ENCODE measurements around the gene PCBP4. TPM values are rescaled to one million over a fixed set of nuclear protein-coding genes. Genes with fewer than 3 reads are reported as not detected.

PCBP4 gene
- polyA plus RNA-seq, 1 donor (not counting 4 experiments of a cell fraction or from before 2014, with no cell fraction given): 25.2 TPM

DNA sequence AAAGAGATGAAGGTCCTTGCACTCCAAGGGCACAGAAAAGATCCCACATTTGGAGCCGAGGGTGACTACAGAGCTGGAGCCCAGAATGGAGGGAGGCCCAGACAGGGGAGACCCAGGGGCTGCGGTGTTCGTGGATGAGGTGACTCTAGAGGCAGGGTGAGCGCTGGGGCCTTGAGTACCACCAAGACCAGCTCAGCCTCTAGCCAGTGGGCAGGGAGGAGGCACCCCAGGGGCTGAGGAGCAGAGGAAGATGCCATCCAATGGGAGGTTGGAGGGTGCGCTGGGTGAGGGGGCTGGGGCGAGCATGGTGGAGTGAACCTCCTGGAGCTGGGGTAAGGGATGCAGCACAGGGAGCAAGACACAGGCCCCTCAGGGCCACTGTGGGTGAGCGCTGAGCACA, 38.8 kb downstream of the PCBP4 start:
- TF ChIP-seq EZH2 (IDR thresholded peaks at IDR 0.05; ENCODE audit: low read length): no peak
- TF ChIP-seq, protein P1, sequence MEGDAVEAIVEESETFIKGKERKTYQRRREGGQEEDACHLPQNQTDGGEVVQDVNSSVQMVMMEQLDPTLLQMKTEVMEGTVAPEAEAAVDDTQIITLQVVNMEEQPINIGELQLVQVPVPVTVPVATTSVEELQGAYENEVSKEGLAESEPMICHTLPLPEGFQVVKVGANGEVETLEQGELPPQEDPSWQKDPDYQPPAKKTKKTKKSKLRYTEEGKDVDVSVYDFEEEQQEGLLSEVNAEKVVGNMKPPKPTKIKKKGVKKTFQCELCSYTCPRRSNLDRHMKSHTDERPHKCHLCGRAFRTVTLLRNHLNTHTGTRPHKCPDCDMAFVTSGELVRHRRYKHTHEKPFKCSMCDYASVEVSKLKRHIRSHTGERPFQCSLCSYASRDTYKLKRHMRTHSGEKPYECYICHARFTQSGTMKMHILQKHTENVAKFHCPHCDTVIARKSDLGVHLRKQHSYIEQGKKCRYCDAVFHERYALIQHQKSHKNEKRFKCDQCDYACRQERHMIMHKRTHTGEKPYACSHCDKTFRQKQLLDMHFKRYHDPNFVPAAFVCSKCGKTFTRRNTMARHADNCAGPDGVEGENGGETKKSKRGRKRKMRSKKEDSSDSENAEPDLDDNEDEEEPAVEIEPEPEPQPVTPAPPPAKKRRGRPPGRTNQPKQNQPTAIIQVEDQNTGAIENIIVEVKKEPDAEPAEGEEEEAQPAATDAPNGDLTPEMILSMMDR (optimal IDR thresholded peaks at IDR 0.05 in 1 of 3, IDR thresholded peaks at IDR 0.05 in 1 of 3, conservative IDR thresholded peaks at IDR 0.05 in 1 of 3; ENCODE audit: extremely low read depth in 1 of 3, insufficient read depth in 2 of 3, low read length in 3 of 3): no peak
- Histone ChIP-seq H3K4me1 (ENCODE audit: control insufficient read depth, extremely low read depth, insufficient read depth, low read length) (no peaks in the 10 kb centered on the region), H3K9me3 (ENCODE audit: control insufficient read depth, low read depth, low read length) (no peaks in the 10 kb centered on the region), H4K20me1 (ENCODE audit: control insufficient read depth, extremely low read depth, insufficient read depth, low read length) (peaks cover 4% of the 10 kb centered on the region), H3K79me2 (ENCODE audit: control insufficient read depth, insufficient read depth, low read length) (no peaks in the 10 kb centered on the region), H3K4me3 (ENCODE audit: control insufficient read depth in 2 of 3, extremely low read depth in 1 of 3, insufficient read depth in 2 of 3, low read depth in 1 of 3, low read length in 3 of 3) (no peak overlapping the region), H3K36me3 (ENCODE audit: control insufficient read depth in 2 of 2, extremely low read depth in 1 of 2, insufficient read depth in 2 of 2, low read length in 2 of 2) (peaks cover 0 to 10% of the 10 kb centered on the region in 2 experiments), H3K9me1 (ENCODE audit: control insufficient read depth, extremely low read depth, insufficient read depth, low read length) (no peaks in the 10 kb centered on the region), H3K27me3 (ENCODE audit: control insufficient read depth, extremely low read depth, insufficient read depth, low read length) (no peaks in the 10 kb centered on the region), H3K27ac (ENCODE audit: control insufficient read depth, insufficient read depth, low read length) (no peak overlapping the region), H3K9ac (ENCODE audit: control insufficient read depth, extremely low read depth, insufficient read depth, low read length) (no peak overlapping the region), H3K4me2 (ENCODE audit: control insufficient read depth, extremely low read depth, insufficient read depth, low read depth, low read length) (no peak overlapping the region), H2AFZ (ENCODE audit: control insufficient read depth, low read length) (no peak overlapping the region)
- dilution Hi-C loops (cut with MboI; ENCODE audit: extremely low pct_ligation_motif_present, low sequenced_read_pairs): no loop called here
- no peak for DNase-seq (ENCODE audit: low read depth, low spot score)
- no peak for FAIRE-seq

DNA sequence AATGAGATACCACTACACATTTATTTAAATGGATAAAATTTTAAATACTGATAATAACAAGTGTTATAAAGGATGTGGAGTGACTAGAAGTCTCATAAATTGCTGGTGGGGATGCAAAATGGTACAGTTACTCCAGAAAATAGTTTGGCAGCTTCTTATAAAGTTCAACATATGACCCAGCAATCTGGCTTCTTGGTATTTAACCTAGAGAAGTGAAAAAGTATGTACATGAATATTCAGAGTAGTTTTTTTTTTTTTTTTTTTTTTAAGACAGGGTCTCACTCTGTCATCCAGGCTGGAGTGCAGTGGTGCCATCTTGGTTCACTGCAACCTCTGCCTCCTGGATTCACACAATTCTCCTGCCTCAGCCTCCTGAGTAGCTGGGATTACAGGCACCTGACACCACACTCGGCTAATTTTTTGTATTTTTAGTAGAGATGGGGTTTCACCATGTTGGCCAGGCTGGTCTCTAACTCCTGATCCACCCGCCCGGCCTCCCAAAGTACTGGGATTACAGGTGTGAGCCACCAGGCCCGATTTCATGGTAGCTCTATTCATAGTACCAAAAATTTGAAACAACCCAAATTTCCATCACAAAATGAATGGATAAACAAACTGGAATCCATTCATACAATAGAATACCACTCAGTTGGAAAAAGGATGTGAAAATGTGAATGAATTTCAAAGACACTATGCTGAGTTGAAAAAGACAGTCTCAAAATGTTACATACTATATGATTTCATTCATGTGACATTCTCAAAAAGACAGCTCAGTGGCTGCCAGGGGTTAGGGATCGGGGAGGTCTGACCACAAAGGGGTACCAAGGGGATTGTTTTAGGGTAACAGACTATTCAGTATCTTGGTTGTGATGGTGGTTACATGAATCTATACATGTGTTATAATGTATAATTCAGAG, 39.9 kb downstream of the PCBP4 start:
- H3K27ac ChIP-seq (ENCODE audit: control insufficient read depth, insufficient read depth, low read length): no peak overlapping the region
- H3K36me3 ChIP-seq (ENCODE audit: control insufficient read depth in 2 of 2, extremely low read depth in 1 of 2, insufficient read depth in 2 of 2, low read length in 2 of 2): peaks cover 0 to 4% of the 10 kb centered on the region in 2 experiments
- H2AFZ ChIP-seq (ENCODE audit: control insufficient read depth, low read length): no peak overlapping the region
- dilution Hi-C loops (cut with MboI; ENCODE audit: extremely low pct_ligation_motif_present, low sequenced_read_pairs): no loop called here
- H3K79me2 ChIP-seq (ENCODE audit: control insufficient read depth, insufficient read depth, low read length): no peaks in the 10 kb centered on the region
- no peak for TF ChIP-seq EZH2 (IDR thresholded peaks at IDR 0.05; ENCODE audit: low read length)
- TF ChIP-seq, protein P1 (optimal IDR thresholded peaks at IDR 0.05 in 1 of 3, IDR thresholded peaks at IDR 0.05 in 1 of 3, conservative IDR thresholded peaks at IDR 0.05 in 1 of 3; ENCODE audit: extremely low read depth in 1 of 3, insufficient read depth in 2 of 3, low read length in 3 of 3): no peak
- H3K9me1 ChIP-seq (ENCODE audit: control insufficient read depth, extremely low read depth, insufficient read depth, low read length): no peaks in the 10 kb centered on the region
- no peaks in the 10 kb centered on the region for H3K9me3 ChIP-seq (ENCODE audit: control insufficient read depth, low read depth, low read length)
- H3K4me3 ChIP-seq (ENCODE audit: control insufficient read depth in 2 of 3, extremely low read depth in 1 of 3, insufficient read depth in 2 of 3, low read depth in 1 of 3, low read length in 3 of 3): no peak overlapping the region
- H4K20me1 ChIP-seq (ENCODE audit: control insufficient read depth, extremely low read depth, insufficient read depth, low read length): peaks cover 4% of the 10 kb centered on the region
- no peak for DNase-seq (ENCODE audit: low read depth, low spot score)
- H3K27me3 ChIP-seq (ENCODE audit: control insufficient read depth, extremely low read depth, insufficient read depth, low read length): no peaks in the 10 kb centered on the region
- FAIRE-seq: no peak
- H3K4me1 ChIP-seq (ENCODE audit: control insufficient read depth, extremely low read depth, insufficient read depth, low read length): no peaks in the 10 kb centered on the region
- no peak overlapping the region for H3K9ac ChIP-seq (ENCODE audit: control insufficient read depth, extremely low read depth, insufficient read depth, low read length)
- no peak overlapping the region for H3K4me2 ChIP-seq (ENCODE audit: control insufficient read depth, extremely low read depth, insufficient read depth, low read depth, low read length)

Data from keratinocyte (primary cell).